NB4 (cell line): ENCODE data around the gene RECQL5.

ENCODE experiments used
- CTCF ChIP-seq: IDR thresholded peaks from one replicate; pipeline ENCODE4 v1.5.1; 2012; ENCODE audit warnings: low read depth, low read length
- MAX ChIP-seq: IDR thresholded peaks from 2 replicates; pipeline ENCODE4 v1.6.1; 2011; ENCODE audit warnings: low read depth, low read length
- MYC ChIP-seq: IDR thresholded peaks from 2 replicates; pipeline ENCODE4 v1.6.1; 2011; ENCODE audit warnings: low read depth, low read length
- POLR2A ChIP-seq: IDR thresholded peaks from 2 replicates; pipeline ENCODE4 v1.6.1; 2011; ENCODE audit warnings: mild to moderate bottlenecking; ENCODE audit not compliant: insufficient read length; ENCODE audit errors: extremely low read depth

GRCh38 chr17:75681289-75681688 lies 14.3 kb upstream of the RECQL5 start:
- TF ChIP-seq MYC, result no peak
- no peak for TF ChIP-seq POLR2A
- no peak for TF ChIP-seq CTCF
- no peak for TF ChIP-seq MAX
